Measurements from ENCODE around the gene MFSD12.

DNA sequence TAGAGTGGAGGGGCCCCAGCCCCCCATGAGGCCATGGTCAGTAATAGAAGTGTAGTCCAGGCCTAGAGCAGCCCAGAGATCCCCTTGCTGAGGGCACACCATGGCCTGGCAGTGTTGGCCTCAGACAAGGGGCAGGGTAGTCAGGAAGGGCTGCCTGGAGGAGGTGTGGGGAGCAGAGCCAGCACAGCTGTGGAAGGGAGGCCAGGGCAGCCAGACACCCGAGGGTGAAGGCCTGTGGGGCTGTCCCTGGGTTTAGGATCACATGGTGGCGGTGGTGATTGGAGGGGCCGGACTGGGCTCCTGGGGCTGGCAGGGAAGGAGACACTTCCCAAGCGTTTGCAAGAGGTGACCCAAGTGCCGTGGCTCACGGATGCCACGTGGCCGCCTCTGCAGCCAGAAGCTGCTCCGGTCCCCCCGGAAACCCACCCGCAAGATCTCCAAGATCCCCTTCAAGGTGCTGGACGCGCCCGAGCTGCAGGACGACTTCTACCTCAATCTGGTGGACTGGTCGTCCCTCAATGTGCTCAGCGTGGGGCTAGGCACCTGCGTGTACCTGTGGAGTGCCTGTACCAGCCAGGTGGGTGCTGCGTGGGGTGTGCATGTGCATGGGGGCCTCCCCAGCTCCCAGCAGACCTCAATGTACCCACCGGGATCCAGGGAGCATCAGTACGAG, 30.0 kb downstream of the MFSD12 start:
- TF ChIP-seq, protein P1, sequence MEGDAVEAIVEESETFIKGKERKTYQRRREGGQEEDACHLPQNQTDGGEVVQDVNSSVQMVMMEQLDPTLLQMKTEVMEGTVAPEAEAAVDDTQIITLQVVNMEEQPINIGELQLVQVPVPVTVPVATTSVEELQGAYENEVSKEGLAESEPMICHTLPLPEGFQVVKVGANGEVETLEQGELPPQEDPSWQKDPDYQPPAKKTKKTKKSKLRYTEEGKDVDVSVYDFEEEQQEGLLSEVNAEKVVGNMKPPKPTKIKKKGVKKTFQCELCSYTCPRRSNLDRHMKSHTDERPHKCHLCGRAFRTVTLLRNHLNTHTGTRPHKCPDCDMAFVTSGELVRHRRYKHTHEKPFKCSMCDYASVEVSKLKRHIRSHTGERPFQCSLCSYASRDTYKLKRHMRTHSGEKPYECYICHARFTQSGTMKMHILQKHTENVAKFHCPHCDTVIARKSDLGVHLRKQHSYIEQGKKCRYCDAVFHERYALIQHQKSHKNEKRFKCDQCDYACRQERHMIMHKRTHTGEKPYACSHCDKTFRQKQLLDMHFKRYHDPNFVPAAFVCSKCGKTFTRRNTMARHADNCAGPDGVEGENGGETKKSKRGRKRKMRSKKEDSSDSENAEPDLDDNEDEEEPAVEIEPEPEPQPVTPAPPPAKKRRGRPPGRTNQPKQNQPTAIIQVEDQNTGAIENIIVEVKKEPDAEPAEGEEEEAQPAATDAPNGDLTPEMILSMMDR (conservative IDR thresholded peaks at IDR 0.05; ENCODE audit: low read length) = no peak
- no peak for TF ChIP-seq EZH2phosphoT487 (IDR thresholded peaks at IDR 0.05; ENCODE audit: borderline replicate concordance)

Data from Loucy (cell line).